Fibroblast of lung (primary cell): ENCODE measurements around the gene SLC27A4.

Experiments used
- EZH2 ChIP-seq: IDR thresholded peaks from 2 replicates; pipeline ENCODE4 v1.5.1; 2012; ENCODE audit warnings: low read length, control low read depth, mild to moderate bottlenecking; ENCODE audit errors: missing control alignments
- TF ChIP-seq, protein P1 (sequence below), 2 donors: IDR thresholded peaks in 1 of 2; conservative IDR thresholded peaks in 1 of 2; 1 replicate in 1 of 2; 2 replicates in 1 of 2; pipeline ENCODE4 v1.5.1; 2011 to 2012; ENCODE audit warnings: low read length in 2 of 2, control low read depth in 1 of 2, inconsistent platforms in 1 of 2, low read depth in 1 of 2, mild to moderate bottlenecking in 1 of 2

DNA sequence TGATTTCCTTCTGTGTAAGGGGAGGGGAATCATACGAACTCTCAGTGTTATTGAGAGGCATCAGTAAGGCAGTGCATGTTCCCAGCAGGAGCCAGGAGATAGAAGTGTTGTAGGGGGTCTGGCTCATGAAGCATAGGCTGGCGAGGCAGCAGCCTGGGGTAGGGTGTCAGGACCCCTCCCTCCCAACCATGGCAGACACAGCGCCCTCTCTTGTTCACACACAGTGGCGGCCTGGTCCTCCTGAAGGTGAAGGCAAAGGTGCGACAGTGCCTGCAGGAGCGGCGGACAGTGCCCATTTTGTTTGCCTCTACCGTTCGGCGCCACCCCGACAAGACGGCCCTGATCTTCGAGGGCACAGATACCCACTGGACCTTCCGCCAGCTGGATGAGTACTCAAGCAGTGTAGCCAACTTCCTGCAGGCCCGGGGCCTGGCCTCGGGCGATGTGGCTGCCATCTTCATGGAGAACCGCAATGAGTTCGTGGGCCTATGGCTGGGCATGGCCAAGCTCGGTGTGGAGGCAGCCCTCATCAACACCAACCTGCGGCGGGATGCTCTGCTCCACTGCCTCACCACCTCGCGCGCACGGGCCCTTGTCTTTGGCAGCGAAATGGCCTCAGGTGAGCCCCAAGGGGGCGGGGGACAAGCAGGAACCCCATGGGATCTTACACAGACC lies 4.7 kb downstream of the SLC27A4 start:
- TF ChIP-seq, protein P1, sequence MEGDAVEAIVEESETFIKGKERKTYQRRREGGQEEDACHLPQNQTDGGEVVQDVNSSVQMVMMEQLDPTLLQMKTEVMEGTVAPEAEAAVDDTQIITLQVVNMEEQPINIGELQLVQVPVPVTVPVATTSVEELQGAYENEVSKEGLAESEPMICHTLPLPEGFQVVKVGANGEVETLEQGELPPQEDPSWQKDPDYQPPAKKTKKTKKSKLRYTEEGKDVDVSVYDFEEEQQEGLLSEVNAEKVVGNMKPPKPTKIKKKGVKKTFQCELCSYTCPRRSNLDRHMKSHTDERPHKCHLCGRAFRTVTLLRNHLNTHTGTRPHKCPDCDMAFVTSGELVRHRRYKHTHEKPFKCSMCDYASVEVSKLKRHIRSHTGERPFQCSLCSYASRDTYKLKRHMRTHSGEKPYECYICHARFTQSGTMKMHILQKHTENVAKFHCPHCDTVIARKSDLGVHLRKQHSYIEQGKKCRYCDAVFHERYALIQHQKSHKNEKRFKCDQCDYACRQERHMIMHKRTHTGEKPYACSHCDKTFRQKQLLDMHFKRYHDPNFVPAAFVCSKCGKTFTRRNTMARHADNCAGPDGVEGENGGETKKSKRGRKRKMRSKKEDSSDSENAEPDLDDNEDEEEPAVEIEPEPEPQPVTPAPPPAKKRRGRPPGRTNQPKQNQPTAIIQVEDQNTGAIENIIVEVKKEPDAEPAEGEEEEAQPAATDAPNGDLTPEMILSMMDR (conservative IDR thresholded peaks at IDR 0.05 in 1 of 2, IDR thresholded peaks at IDR 0.05 in 1 of 2; ENCODE audit: low read depth in 1 of 2, low read length in 2 of 2) = no peak
- TF ChIP-seq EZH2 = no peak
